OCI-LY1 (cell line): ENCODE measurements around the gene TSKU.

Source experiments
- H2AFZ ChIP-seq: fragments of 200-600 bp; sonication (generic), shearing (Covaris generic); 2 replicates; pipeline ENCODE4 v1.6.0; 2014; ENCODE audit warnings: antibody characterized with exemption, mild to moderate bottlenecking, low read length
- H3F3A ChIP-seq: fragments of 200-600 bp; sonication (generic), shearing (Covaris generic); 2 replicates; pipeline ENCODE4 v1.6.0; 2014; ENCODE audit warnings: mild to moderate bottlenecking, antibody characterized with exemption, low read length, moderate library complexity; ENCODE audit not compliant: insufficient read depth
- H3K27ac ChIP-seq: fragments of 200-600 bp; sonication (generic); 2 replicates; pipeline ENCODE4 v1.5.1; 2014; ENCODE audit warnings: low read length, mixed run types, mild to moderate bottlenecking, low read depth; ENCODE audit not compliant: poor library complexity, severe bottlenecking
- H3K27me3 ChIP-seq: fragments of 200-600 bp; sonication (generic); 2 replicates; pipeline ENCODE4 v1.6.0; 2014; ENCODE audit warnings: antibody characterized with exemption, mild to moderate bottlenecking, low read length, moderate library complexity; ENCODE audit not compliant: insufficient read depth
- H3K36me3 ChIP-seq: fragments of 200-600 bp; sonication (generic); 2 replicates; pipeline ENCODE4 v1.6.1; 2014; ENCODE audit warnings: mild to moderate bottlenecking, antibody characterized with exemption, low read length, moderate library complexity, mixed read lengths; ENCODE audit not compliant: insufficient read depth
- H3K4me1 ChIP-seq: fragments of 200-600 bp; sonication (generic); 2 replicates; pipeline ENCODE4 v1.5.1; 2014; ENCODE audit warnings: mild to moderate bottlenecking, low read length, moderate library complexity; ENCODE audit not compliant: insufficient read depth, severe bottlenecking
- H3K4me2 ChIP-seq: fragments of 200-600 bp; sonication (generic), shearing (Covaris generic); 2 replicates; pipeline ENCODE4 v1.6.1; 2014; ENCODE audit warnings: low read length
- H3K4me3 ChIP-seq: fragments of 200-600 bp; sonication (generic); 2 replicates; pipeline ENCODE4 v1.5.1; 2014; ENCODE audit warnings: low read length, low read depth, mild to moderate bottlenecking, mixed read lengths; ENCODE audit not compliant: poor library complexity, severe bottlenecking
- H3K79me2 ChIP-seq: fragments of 200-600 bp; shearing (Covaris generic); 2 replicates; pipeline ENCODE4 v1.6.1; 2016; ENCODE audit warnings: mixed run types, low read length, mixed read lengths; ENCODE audit not compliant: insufficient read depth
- H3K9ac ChIP-seq: fragments of 200-600 bp; sonication (generic), shearing (Covaris generic); 2 replicates; pipeline ENCODE4 v1.6.1; 2014; ENCODE audit warnings: mild to moderate bottlenecking, low read length, mixed read lengths
- H3K9me2 ChIP-seq: fragments of 200-600 bp; sonication (generic), shearing (Covaris generic); 2 replicates; pipeline ENCODE4 v1.6.1; 2014; ENCODE audit warnings: low read depth, mild to moderate bottlenecking, low read length, mixed read lengths
- H3K9me3 ChIP-seq: fragments of 200-600 bp; shearing (Covaris generic); 2 replicates; pipeline ENCODE4 v1.6.1; 2014; ENCODE audit warnings: low read length, mixed read lengths
- H4K20me1 ChIP-seq: fragments of 200-600 bp; sonication (generic), shearing (Covaris generic); 2 replicates; pipeline ENCODE4 v1.6.0; 2016; ENCODE audit warnings: mild to moderate bottlenecking, low read length; ENCODE audit not compliant: insufficient read depth
- CTCF ChIP-seq: fragments of 200-600 bp; sonication (generic), shearing (Covaris generic); IDR thresholded peaks from 2 replicates; pipeline ENCODE4 v1.5.1; 2017; ENCODE audit warnings: mild to moderate bottlenecking, antibody characterized with exemption, low read length, moderate library complexity, mixed read lengths
- EZH2 ChIP-seq: fragments of 200-600 bp; sonication (generic), shearing (Covaris generic); IDR thresholded peaks from 2 replicates; pipeline ENCODE4 v1.8.0; 2017; ENCODE audit warnings: borderline replicate concordance, mixed run types, mild to moderate bottlenecking, antibody characterized with exemption, low read length, moderate library complexity, mixed read lengths

The TSKU gene

GRCh38 chr11:76742902-76743301, 40.3 kb upstream of the TSKU start:
- H4K20me1 ChIP-seq = no peaks in the 10 kb centered on the region
- H3F3A ChIP-seq = no peaks in the 10 kb centered on the region
- no peaks in the 10 kb centered on the region for H3K9me3 ChIP-seq
- H3K27me3 ChIP-seq = no peaks in the 10 kb centered on the region; the same call in 1 of the 2 replicates
- H3K9me2 ChIP-seq = no peaks in the 10 kb centered on the region
- H3K27ac ChIP-seq = no peak overlapping the region
- no peak for TF ChIP-seq EZH2
- TF ChIP-seq CTCF = no peak
- no peak overlapping the region for H3K9ac ChIP-seq
- no peaks in the 10 kb centered on the region for H3K4me1 ChIP-seq
- no peak overlapping the region for H2AFZ ChIP-seq
- no peaks in the 10 kb centered on the region for H3K79me2 ChIP-seq
- H3K4me2 ChIP-seq = no peak overlapping the region
- H3K4me3 ChIP-seq = no peak overlapping the region
- no peaks in the 10 kb centered on the region for H3K36me3 ChIP-seq

GRCh38 chr11:76744186-76745043, 38.7 kb upstream of the TSKU start:
- Histone ChIP-seq H3K4me2 (no peak overlapping the region), H3K4me3 (no peak overlapping the region), H3K27ac (no peak overlapping the region), H2AFZ (no peak overlapping the region), H3K9me3 (no peaks in the 10 kb centered on the region), H3F3A (no peaks in the 10 kb centered on the region), H3K4me1 (no peaks in the 10 kb centered on the region), H4K20me1 (no peaks in the 10 kb centered on the region), H3K79me2 (no peaks in the 10 kb centered on the region), H3K36me3 (no peaks in the 10 kb centered on the region), H3K9ac (no peak overlapping the region), H3K9me2 (no peaks in the 10 kb centered on the region), H3K27me3 (no peaks in the 10 kb centered on the region)
- no peak for TF ChIP-seq CTCF
- no peak for TF ChIP-seq EZH2

GRCh38 chr11:76745044-76745376, 38.1 kb upstream of the TSKU start:
- Histone ChIP-seq H3K4me1 (no peaks in the 10 kb centered on the region), H3K36me3 (no peaks in the 10 kb centered on the region), H3K9me2 (no peaks in the 10 kb centered on the region), H3K79me2 (no peaks in the 10 kb centered on the region), H3K4me3 (no peak overlapping the region), H3F3A (no peaks in the 10 kb centered on the region), H3K9ac (no peak overlapping the region), H3K27ac (no peak overlapping the region), H2AFZ (no peak overlapping the region), H4K20me1 (no peaks in the 10 kb centered on the region), H3K4me2 (no peak overlapping the region), H3K27me3 (0 out of 2 replicates have a peak, but pooled peaks cover 2% of the 10 kb centered on the region), H3K9me3 (no peaks in the 10 kb centered on the region)
- TF ChIP-seq CTCF (no peak), EZH2 (no peak)
